OCI-LY3 (cell line): ENCODE measurements around the gene PLD4.

Experiments
- CTCF ChIP-seq: fragments of 200-600, 300-600 bp; sonication (generic); IDR thresholded peaks from 2 replicates; pipeline ENCODE4 v1.5.1; 2014; ENCODE audit warnings: antibody characterized with exemption, low read length, low read depth
- EZH2phosphoT487 ChIP-seq: fragments of 200-600 bp; shearing (Covaris generic); IDR thresholded peaks from 2 replicates; pipeline ENCODE4 v1.6.1; 2018; ENCODE audit warnings: antibody characterized with exemption, mixed run types, low read depth

GRCh38 chr14:104937161-104937560 is 12.5 kb downstream of the PLD4 start:
- no peak for TF ChIP-seq CTCF
- no peak for TF ChIP-seq EZH2phosphoT487
